ENCODE measurements around the gene SEPTIN1.

SEPTIN1 gene

DNA sequence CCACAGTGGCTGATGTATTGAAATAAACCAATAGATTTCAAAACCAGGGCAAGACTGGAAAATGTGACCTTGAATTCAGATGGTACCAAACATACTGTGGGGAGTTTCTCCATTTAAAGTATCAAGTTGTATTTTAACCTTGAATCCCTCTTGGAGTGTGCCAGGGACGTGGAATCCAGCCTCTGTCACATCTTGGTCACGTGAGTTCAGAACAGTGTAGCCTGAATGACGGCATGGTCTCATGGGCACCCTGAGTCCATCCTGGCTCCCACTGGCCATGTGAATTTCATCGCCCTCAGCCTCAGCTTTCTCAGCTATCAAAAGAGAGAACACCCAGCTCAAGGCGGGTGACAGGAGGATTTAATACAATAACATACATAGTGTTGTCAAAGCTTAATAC lies 31.8 kb upstream of the SEPTIN1 start:
- H3K27ac Mint-ChIP-seq, result peak overlapping the region in 1 of 3 experiments; percentile 41
- no peak overlapping the region for H3K4me3 Mint-ChIP-seq
- peaks cover 30% of the 10 kb centered on the region for H3K36me3 Mint-ChIP-seq (ENCODE audit: low read depth)
- TF ChIP-seq, protein P1, sequence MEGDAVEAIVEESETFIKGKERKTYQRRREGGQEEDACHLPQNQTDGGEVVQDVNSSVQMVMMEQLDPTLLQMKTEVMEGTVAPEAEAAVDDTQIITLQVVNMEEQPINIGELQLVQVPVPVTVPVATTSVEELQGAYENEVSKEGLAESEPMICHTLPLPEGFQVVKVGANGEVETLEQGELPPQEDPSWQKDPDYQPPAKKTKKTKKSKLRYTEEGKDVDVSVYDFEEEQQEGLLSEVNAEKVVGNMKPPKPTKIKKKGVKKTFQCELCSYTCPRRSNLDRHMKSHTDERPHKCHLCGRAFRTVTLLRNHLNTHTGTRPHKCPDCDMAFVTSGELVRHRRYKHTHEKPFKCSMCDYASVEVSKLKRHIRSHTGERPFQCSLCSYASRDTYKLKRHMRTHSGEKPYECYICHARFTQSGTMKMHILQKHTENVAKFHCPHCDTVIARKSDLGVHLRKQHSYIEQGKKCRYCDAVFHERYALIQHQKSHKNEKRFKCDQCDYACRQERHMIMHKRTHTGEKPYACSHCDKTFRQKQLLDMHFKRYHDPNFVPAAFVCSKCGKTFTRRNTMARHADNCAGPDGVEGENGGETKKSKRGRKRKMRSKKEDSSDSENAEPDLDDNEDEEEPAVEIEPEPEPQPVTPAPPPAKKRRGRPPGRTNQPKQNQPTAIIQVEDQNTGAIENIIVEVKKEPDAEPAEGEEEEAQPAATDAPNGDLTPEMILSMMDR (IDR thresholded peaks at IDR 0.05; ENCODE audit: unreplicated experiment in 3 of 3), result no peak
- peaks cover 3% of the 10 kb centered on the region for H3K27me3 Mint-ChIP-seq (ENCODE audit: low read depth)
- peaks cover 11% of the 10 kb centered on the region for H3K4me1 Mint-ChIP-seq
- H3K9me3 Mint-ChIP-seq, result no peaks in the 10 kb centered on the region

DNA sequence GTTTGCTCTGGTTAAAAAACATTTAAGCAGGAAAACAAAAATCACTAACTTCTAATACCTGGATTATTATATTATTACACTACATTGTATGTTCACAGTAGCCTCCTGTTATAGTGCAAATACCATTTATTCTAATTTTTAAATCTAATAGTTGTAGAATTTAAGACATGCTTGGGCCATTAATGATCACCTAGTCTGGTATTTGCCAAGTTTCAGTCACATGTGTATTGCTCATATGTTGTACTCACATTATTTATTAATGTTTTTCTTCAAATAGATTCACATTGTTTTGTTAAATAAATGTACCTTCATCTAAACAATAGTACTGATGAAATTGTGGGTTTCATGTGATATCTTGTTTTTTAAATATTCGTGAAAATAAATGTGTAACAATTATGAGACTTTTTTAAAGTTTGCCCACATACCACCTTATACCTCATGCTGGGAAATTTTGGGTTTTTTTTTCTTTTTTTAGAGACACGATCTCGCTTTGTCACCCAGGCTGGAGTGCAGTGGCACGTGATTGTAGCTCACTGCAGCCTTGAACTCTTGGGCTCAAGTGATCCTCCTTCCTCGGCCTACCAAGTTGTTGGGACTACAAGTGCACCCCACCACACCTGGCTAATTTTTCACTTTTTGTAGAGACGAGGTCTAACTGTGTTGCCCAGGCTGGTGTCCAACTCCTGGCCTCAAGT lies 30.9 kb upstream of the SEPTIN1 start:
- Mint-ChIP-seq H3K9me3 (no peaks in the 10 kb centered on the region), H3K4me1 (peaks cover 15% of the 10 kb centered on the region), H3K27me3 (ENCODE audit: low read depth) (peaks cover 3% of the 10 kb centered on the region), H3K27ac (peak overlapping the region in 1 of 3 experiments; percentile 41), H3K36me3 (ENCODE audit: low read depth) (peaks cover 30% of the 10 kb centered on the region), H3K4me3 (no peak overlapping the region)
- TF ChIP-seq, protein P1 (IDR thresholded peaks at IDR 0.05; ENCODE audit: unreplicated experiment in 3 of 3), result no peak

DNA sequence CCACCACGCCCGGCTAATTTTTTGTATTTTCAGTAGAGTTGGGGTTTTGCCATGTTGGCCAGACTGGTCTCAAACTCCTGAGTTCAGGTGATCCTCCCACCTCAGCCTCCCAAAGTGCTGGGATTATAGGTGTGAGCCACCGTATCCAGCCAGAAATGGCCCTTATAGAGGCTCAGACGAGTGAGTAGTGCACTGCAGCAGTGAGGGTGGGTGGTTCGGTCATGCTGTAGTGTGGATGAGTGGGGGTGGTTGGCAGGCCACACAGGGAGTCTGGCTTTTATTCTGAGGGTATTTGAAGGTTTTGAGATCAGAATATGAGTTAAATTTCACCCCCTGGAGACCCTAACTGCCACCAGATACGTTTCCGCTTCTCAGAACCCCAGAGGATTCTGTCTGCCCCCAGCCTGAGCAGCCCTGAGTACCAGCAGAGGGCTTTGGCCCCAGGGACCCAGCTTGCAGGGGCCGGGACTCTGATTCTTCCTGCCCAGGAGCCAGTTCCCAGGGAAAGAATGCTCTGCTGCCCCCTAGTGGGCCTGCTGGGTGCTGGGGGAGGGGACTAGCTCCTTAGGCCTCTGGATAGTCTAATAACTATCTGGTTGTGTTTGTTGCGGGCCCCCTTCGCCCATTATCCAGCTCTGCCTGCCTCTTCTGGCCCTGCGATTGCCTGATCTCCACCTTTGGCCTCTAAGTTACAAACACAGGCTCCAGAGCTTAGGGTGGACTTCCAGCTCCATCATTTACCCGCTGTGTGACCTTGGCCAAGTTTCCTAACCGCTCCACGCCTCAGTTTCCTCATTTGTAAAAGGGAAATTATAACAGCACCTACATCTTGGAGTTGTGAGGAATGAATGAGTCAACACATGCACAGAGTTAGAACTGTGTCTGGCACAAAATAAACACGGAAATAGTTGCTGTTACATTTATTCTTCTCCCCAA lies 27.0 kb upstream of the SEPTIN1 start:
- H3K27me3 Mint-ChIP-seq (ENCODE audit: low read depth), result no peaks in the 10 kb centered on the region
- H3K4me3 Mint-ChIP-seq, result peak overlapping the region; percentile 82 to 86 (median 83)
- H3K9me3 Mint-ChIP-seq, result no peaks in the 10 kb centered on the region
- peak overlapping the region; percentile 64 to 87 (median 65) for H3K27ac Mint-ChIP-seq
- peaks cover 18% of the 10 kb centered on the region for H3K4me1 Mint-ChIP-seq
- TF ChIP-seq, protein P1 (IDR thresholded peaks at IDR 0.05; ENCODE audit: unreplicated experiment in 3 of 3), result peak; percentile 94 to 96 (median 95)
- peaks cover 16% of the 10 kb centered on the region for H3K36me3 Mint-ChIP-seq (ENCODE audit: low read depth)

DNA sequence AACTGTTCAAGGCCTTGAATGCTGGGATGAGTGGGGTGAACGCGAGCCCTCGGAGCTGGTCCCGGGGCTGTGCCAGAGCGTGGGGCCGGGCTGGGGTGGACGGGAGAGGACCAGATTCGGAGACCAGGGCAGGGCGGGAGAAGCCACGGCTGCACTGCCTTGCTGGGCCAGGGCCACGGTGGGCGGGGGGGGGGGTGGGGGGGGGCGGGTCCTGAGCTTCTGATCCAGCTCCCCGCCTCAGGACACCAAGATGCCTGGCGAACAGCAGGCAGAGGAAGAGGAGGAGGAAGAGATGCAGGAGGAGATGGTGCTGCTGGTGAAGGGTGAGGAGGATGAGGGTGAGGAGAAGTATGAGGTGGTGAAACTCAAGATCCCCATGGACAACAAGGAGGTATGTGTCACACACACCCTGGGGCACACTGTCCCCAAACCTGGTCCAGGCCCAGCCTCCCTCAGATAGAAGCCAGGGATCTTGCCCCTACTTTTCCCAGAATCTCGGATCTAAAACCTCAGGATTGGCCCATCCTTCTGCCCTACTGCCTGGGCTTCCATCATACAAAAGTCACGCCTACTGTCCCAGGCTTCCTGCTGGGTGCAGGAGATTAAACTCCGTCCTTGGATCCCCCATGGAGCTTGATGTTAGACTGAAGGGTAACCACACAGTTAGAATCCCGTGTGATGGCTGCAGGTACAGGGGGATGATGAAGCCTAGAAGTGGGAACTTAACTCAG lies 25.6 kb upstream of the SEPTIN1 start:
- Mint-ChIP-seq H3K36me3 (ENCODE audit: low read depth) (peaks cover 9% of the 10 kb centered on the region), H3K9me3 (no peaks in the 10 kb centered on the region), H3K4me3 (peak overlapping the region; percentile 82 to 86 (median 83)), H3K4me1 (peaks cover 18% of the 10 kb centered on the region), H3K27ac (peak overlapping the region; percentile 33 to 82 (median 64)), H3K27me3 (ENCODE audit: low read depth) (no peaks in the 10 kb centered on the region)
- TF ChIP-seq, protein P1 (IDR thresholded peaks at IDR 0.05; ENCODE audit: unreplicated experiment in 3 of 3), result no peak

DNA sequence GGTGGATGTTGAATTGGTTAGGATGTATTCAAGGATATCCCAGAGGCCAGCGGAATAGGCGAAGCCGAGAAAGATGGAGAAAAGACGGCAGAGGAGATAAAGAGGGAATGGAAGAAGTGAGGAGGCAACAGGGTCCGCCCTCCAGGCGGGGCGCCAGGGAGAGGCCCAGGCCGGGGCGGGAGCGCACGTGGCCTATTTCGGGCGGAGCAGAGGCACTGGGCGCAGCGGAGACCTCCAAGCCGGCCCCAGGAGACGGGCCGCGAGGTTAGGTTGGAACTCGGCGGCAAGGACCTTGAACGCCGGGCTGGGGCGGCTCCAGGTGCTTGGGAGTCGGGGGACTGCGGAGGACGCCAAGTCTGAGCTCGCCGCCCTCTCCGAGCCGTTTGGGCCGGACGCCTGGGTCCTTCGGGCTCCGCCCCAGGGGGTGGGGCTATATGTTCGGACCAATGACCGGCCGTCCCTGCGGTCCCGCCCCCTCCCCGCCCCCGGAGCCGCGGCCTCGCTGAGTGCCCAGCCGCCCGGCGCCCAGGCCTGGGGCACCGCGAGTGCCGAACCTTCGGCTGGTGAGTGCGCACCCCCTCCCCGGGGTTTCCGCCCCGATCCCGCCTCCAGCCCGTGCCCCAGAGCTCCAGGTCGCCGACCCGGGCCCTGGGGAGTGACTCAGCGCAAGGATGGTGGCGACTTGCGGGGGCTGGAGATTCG lies 24.9 kb upstream of the SEPTIN1 start, which contains the start of gene ZNF771:
Gene ZNF771, plus strand, starts transcription at position 505 of the 702 bp plus-strand sequence. CDS start 448 bp downstream, outside the sequence.
- Mint-ChIP-seq H3K27ac (peak within 1 kb of the TSS; percentile 72 to 92 (median 87)), H3K9me3 (no peaks in the 10 kb centered on the region), H3K27me3 (ENCODE audit: low read depth) (no peaks in the 10 kb centered on the region), H3K4me3 (peak within 1 kb of the TSS; percentile 91 to 98 (median 94)), H3K36me3 (ENCODE audit: low read depth) (peaks cover 9% of the 10 kb centered on the region), H3K4me1 (peaks cover 17% of the 10 kb centered on the region)
- TF ChIP-seq, protein P1 (IDR thresholded peaks at IDR 0.05; ENCODE audit: unreplicated experiment in 3 of 3), result peak in 1 of 3 experiments; percentile 25
